Activated CD8-positive, alpha-beta memory T cell treated with anti-CD3 and anti-CD28 coated beads for 48 hours (primary cell): Measurements from ENCODE around the gene C13orf42.

Experiments used
- DNase-seq, 3 experiments: peaks; one replicate each; pipeline ENCODE4 v3.0.0-alpha.2; 2020; ENCODE audit warnings: low read depth in 2 of 3, low spot score in 2 of 3

C13orf42 gene

GRCh38 chr13:51066091-51066831 lies 44.8 kb downstream of the C13orf42 start:
- DNase-seq: no peak

DNA sequence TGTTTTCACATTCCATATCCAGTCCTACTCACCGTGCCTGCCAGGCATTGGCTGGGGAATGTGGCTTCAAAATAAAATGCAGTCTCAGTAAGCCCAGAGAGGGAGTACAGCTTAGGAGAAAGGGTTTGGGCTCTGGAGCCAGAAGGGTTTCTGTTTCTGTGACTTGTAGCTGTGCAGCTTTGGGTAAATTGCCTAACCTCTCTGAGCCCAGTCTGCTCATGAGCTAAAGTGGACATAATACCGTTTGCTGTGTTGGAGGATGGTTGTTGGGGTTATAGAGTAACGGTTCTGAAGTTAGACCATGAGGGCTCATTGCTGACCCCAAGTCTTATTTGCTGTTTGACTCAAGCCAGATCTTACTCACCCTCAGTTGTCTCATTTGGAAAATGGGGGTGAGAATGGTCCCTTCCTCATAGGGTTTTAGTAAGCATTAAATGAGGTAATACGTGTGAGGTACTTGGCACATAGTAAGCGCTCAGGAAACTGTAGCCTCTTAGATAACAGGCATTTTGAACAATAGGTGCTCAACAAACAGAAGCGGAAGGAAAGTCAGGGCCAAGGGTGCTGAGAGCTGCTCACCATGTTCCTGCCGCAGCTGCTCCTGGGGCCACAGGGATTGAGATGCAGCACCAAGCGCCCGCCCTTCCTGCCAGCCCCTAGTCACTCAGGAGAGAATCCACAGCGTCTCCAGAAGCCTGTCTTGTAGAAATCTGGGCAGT lies 45.5 kb downstream of the C13orf42 start:
- no peak for DNase-seq

DNA sequence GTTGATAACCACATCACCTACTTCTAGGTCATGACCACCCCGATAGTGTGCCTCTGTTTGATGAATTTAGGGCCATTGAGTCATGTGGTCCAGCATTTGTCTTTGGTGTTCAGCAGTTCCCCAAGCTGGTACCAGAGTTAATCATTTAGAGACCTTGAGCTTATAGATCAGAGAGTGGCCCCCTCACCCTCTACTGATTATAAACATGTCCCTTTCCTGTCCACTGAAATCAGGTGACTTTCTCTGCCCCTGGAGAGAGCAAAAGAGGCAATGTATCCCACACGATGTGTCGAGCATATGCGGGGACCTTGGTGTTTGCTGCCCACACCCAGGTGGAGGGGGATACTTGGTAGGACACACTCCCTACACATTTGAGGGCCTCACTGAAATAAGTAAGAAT lies 46.3 kb downstream of the C13orf42 start:
- no peak for DNase-seq

DNA sequence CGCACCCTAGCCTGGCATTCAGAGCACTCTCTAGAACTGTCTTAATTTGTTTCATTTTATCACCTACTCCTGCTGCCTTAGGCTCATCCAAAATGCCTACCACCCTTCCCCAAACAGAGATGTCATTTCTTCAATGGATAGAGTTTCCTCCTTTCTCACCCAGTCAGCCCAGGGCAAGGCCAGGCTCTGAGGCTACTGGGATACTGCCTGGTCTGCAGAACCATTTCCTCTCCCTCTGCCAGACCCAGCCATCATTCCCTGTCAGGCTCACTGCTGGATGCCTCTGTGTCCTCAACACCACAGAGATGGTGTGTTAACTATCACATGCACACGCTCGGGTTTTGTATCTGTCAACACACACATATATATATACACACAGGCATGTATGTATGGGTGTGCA lies 47.2 kb downstream of the C13orf42 start:
- no peak for DNase-seq

- no peak for DNase-seq
Measured at GRCh38 chr13:51058461-51059167, 52.5 kb downstream of the C13orf42 start.

GRCh38 chr13:51057906-51058305 lies 53.2 kb downstream of the C13orf42 start:
- DNase-seq: no peak

DNA sequence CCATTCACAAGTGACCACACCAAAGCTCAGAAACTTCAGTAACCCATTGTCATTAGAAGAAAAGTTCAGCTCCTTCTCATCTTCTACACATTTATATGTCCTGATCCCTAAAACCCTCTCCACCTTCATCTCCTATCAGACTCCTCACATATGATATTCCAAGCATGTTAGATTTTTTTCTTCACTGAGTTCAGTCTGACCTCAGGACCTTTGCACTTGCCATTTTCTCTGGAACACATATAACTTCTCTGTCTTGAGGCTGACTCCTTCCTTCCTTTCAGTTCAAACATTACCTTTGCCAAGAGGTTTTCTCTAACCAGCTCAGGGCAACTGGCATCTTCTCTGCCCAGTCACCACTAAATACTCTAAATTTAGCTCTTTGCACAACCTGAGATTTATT lies 54.1 kb downstream of the C13orf42 start:
- DNase-seq: no peak

GRCh38 chr13:51052581-51052980 lies 58.5 kb downstream of the C13orf42 start:
- no peak for DNase-seq

DNA sequence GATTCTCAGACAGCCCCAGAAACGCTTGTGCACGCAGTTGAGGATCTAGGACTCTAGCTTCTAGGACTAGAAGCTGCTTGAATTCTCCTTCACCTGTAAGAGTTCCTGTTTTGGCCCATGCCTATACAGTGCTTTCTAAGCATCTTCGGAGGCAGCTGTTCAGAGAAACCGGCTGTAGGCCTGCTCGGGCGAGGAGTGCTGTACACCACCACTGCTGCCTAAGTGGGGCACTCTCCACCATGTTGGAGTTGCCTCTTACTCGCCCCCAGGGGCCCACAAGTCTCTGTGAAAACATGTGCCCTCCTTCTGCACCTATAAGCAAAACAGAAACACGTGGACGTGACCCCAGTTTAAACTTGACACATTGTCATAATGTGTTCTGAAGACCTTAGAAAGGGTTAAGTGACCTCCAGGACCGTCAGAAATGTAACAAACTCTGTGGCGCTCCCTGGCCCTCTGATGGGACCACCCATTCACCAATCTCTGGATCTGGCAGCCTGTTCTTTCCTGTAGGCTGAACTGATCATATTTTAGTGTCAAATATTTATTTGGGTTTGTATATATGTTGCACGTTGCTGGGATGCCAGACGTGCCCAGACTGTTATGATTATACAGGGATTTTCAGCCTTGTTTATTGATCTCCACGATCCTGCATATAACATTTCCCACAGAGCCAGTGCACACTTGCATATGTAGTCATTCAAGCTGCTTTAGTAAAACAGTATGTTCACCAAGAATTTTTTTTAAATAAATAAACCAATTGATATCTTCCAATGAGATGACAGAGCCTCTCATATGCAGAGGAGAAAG lies 60.8 kb downstream of the C13orf42 start:
- no peak for DNase-seq

DNA sequence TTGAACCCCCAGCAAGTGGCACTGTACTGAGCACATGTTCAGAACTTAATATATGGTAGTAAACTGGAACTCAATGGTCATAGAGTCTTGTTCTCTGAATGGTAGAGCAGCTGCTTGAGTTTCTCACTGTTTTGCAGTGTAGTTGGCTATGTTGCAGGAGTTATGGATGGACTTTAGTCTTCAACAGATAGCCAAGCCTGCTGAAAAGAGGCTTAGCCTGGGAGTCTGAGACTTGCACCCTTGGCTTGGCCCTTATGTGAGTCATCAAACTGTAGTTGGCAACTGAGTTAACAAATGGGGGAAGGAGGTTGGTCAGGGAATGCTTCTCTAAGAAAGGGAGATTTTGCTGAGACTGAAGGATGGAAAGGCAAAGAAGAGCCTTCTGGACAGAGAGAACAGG lies 62.5 kb downstream of the C13orf42 start:
- no peak for DNase-seq

- no peak for DNase-seq
Measured at GRCh38 chr13:51048166-51048461, 63.0 kb downstream of the C13orf42 start.

DNA sequence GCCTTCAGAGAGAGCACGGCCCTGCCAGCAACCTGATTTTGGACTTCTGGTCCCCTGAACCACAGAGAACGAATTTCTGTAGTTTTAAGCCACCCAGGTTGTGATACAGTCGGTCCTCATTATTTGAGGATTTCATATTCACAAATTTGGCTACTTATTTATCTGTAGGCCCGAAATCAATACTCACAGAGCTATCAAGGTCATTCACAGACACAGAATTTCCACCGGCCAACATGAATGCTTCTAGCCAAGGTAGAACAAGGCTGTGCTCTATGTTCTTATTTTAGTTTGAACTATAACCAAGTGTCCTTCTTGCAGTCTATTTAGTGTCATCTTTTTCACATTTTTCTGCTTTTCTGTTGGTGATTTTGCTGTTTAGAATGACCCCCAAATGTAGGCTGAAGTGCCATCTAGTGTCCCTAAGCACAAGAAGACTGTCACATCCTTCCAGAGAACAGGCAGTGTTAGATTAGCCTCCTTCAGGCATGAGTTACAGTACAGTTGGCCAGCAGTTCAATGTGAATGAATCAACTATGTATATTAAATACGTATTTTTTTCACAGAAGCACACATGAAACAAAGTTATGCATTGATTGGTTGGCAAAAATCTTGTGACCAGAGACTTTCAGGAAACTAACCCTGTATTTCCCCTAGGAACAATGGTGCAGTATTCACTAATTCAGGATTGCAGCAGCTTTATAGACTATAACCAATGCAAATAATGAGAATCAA lies 63.5 kb downstream of the C13orf42 start:
- no peak for DNase-seq

- no peak for DNase-seq
Measured at GRCh38 chr13:51045451-51045850, 65.6 kb downstream of the C13orf42 start.

DNA sequence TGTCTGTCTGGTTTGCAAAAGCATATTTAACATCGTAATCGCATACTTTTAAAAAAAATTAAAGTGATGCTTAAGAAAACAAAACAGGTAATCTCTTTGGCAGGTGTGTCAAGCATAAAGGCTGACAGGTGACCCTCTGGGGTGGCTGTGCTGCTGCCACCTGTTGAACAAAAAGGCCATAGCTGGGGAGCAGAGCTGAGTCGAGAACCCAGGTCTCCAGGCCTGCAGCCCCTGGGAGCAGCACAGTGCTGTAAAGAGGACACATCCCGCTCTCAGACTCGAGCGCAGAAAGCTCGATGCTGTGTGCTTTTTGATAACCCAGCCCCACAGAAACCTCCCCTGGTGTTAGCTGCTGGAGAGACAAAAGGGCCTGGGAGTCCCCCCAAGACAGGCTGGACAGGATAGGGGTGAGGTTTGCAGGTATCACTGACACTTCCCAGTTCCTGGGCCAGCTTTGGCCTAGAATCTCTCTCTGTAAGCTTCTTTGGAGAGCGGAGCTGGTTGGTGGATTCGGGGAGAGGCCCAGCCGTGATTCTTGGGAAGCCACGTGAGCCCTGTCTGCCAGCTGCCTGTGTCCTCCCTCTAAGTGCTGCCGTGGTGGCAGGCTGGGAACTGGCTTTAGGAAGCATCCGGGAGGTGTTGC lies 66.9 kb downstream of the C13orf42 start:
- no peak for DNase-seq

DNA sequence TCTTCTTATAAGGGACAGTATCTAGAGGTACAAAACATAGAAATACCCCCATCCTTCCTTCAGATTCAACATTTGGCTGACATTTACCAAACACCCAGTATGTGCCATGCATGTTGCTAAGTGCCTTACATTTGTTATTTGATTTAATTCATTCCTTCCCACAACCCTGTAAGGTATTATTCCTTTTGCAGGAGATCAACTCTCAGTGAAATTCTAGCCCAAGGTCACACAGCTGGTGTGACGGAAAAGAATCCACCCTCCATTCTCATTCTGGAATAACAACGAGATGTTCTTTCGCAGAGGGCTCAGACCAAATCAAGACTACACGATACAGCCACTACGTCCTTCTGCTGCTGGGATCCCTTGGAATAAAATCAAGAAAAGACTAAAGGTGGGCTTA lies 67.8 kb downstream of the C13orf42 start:
- DNase-seq: no peak

- no peak for DNase-seq
Measured at GRCh38 chr13:51041710-51042109, 69.4 kb downstream of the C13orf42 start.

DNA sequence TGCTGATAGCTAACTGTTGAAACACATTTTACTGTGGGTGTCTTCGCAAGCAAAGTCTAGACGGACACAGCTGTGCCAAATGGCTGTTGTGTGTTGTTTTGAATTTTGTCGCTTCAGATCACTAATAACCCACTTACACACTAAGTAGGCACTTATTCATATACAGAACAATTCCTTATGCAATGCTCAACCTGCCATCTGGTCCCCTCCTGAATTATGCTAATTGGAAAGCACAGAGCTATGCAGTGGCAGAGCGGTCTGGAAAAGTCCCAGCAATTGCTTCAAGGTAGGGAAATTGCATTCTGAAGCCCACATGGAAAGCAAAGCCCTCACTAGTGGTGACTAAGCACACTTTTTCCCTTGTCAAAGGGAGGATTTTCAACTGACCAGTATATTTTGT lies 69.9 kb downstream of the C13orf42 start:
- DNase-seq: no peak

DNA sequence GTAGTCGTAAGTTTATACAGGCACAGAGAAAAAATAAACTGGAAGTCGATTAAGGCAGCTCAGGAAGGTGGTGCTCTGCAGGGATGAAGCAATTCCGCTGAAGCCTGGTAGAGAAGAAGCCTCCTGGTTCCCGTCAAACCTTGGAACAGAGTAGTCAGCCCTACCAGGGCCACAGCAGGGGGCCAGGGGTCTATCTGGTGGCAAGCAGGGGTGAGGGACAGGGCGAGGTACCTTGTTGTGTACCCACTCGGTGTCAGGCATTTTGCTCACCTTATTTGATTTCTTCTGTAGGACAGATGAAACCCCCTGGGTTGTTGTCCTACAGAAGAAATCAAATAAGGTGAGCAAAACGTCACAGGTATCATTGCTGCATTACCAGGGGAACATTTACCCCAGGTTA lies 70.6 kb downstream of the C13orf42 start:
- no peak for DNase-seq

DNA sequence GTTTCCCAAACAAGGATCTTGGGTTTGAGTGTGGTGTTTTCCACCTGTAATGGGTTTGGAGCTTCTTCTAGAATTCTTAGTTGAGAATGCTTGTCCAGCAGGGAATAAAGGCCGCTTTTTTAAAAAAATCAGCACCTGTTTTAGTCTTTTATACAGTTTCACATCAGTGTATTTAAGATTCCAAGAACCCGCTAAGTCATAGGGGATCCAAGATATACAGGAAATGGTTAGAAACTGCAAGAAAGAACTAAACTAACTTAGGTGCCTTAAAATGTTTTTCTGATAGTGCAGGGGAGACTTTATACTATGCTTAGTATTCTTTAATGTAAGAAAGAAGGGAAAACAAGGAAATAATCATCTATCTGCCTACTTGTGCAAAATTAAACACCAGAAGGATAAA lies 74.7 kb downstream of the C13orf42 start:
- DNase-seq: no peak

- no peak for DNase-seq
Measured at GRCh38 chr13:51035978-51036377, 75.1 kb downstream of the C13orf42 start.
